ENCODE data around the gene SLC35G1.

GRCh38 chr10:93852476-93853095, 41.2 kb upstream of the SLC35G1 start:
- no peak for TF ChIP-seq EZH2 (IDR thresholded peaks at IDR 0.05; ENCODE audit: insufficient read depth, poor library complexity, severe bottlenecking)
- TF ChIP-seq EZH2phosphoT487 (IDR thresholded peaks at IDR 0.05; ENCODE audit: insufficient read depth, low read depth): no peak
